T-helper 2 cell (primary cell): ENCODE data around the gene CDH23.

Experiments
- DNase-seq, 5 experiments: peaks; one replicate each; pipeline versions ENCODE4 v3.0.0 to v3.0.0-alpha.2; 2012 to 2022

The CDH23 gene

DNA sequence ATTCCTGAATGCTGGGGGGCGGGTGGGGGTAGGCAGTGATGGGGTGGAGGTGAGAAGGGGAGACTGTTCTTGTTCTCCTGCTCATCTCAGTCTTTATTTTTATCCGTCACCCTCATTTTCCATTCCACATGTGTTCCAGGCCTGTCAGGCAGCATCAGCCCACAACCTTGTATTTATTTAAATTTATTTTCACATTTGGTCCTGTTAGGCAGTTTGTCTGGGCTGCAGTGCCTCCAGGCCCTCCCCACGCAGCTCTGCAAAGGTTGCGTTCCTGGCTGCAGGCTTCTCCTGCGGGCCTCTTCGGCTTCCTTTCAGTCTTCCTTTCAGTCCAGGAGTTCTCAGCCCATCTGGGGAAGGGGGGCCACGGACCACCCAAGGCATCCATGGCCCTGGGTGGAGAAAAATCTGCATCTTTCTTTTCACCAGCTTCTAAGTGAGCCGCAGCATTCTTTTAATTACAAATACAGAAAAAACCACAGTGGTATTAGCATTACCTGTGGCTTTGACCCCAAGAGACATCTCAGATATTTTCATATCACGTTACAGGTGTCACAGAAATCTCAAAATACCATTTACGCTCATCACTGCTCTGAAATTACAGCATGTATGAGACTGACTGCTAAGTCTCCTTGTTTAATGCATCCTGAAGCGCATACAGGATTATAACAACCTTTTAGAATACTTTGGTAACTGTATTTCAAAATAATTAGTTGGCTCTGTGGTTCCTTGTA lies 228.9 kb downstream of the CDH23 start:
- no peak for DNase-seq

DNA sequence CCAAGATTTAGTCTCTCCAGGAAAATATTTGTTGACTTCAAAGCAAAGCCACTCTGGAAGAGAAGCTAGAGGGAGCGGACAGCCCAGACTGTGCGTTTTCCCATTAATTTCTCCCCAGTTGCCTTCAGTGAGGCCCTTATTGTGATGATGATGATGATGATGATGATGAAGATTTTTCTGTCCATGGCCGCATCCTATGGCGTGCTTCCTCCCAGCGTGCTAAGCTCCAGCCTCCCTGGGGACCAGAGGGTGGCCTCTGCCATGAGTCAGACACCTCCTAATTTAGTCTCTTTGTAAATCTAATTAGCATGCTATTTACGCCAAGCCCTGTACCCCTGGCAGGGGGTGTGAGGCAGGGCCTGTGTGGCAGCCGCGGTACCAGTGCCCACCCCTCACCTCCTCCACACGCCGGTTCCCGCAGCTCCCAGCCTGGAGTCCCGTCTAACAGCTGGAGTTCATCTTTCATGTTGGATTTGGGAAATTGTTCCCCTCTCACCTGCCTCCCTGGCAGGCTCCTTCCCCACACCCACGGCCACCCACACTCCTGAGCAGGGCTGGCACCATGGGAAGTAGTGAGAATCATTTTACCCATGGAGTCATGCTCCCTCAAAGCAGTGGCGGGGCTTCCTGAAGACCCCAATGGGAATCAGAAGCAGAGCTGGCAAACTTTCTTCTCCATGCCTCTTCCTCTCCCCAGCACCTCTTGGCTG lies 230.7 kb downstream of the CDH23 start:
- DNase-seq = no peak

DNA sequence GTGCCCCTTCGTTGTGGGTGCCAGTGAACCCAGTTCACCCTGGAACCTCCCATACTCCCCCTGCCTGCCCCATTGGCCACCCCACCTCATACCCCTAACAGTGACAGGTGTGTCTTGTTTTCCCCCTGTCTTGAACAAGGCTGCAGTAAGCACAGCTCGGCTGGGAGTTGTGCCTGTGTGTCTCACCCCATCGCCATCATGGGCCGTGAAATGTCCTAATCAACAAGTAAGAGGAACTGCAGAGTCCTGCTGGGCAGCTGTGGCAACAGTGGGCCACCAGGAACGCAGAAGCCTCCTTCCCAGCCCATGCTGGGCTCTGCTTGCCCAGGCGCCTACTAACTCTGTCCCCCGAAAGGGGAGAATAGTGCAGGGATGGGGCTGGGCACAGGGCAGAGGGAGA lies 231.2 kb downstream of the CDH23 start:
- no peak for DNase-seq

DNA sequence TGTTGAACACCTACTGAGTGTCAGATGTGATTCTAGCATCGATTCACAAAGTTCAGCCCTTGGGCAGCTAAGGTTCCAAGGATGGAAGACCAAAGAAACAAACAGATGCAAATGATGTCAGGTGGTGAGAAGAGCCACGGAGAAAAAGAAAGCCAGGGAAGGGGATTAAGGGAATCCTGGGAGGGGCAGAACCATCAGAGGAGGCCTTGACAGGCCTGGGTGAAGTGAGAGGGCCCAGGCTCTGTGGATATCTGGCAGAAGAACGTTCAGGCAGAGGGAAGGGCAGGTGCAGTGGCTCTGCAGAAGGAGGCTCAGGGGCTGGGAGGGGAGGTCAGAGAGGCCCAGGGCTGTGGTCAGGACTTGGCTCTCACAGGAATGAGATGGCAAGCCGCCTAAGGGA lies 232.4 kb downstream of the CDH23 start:
- DNase-seq = no peak

DNA sequence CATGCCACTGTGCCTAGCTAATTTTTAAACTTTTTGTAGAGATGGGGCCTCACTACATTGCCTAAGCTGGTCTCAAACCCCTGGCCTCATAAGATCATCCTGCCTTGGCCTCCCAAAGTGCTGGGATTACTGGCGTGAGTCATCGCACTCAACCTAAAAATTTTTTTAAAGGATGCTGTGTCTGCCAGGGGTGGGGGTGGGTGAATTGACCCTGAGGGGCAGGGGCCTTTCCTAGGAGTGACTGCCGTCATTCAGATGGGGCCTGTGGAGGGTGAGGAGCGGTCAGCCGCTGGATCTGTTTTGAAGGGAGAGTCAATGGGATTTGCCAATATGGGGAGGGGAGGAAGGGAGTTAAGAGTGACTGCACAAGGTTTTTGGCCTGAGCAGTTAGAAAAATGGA lies 233.4 kb downstream of the CDH23 start:
- no peak for DNase-seq

DNA sequence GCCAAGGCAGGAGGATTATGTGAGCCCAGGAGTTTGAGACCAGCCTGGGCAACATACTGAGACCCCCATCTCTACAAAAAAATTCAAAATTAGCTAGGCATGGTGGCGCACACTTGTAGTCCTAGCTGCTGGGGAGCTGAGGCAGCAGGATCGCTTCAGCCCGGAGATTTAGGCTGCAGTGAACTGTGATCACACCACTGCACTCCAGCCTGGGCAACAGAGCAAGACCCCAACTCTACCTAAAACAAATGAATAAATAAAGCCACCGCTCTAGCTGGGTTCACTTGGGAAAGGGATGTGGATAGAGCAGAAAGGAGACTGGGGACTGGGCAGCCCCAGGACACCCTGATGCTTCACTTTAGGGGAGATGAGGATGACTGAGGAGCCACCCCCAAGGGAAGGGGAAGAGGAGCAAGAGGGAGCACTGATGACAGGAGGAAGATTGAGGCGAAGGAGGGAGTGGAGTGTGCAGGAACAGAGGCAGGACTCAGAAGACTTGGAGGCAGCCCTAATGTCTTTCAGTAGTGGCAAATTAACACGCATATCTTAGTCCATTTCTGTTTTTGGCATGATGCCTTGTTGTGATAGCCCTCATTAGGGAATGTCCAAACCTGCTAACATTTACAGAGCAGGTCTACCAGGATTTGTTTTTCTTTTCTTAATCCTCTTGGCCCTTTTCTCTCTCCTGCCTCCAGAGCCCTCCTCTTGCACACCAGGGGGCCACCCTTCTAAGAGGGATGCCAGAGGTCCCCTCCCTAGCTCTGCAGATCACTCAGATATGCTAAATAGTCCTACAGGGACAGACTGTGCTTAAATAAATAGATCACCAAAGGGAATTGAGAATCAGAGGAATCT lies 234.5 kb downstream of the CDH23 start:
- DNase-seq = no peak

DNA sequence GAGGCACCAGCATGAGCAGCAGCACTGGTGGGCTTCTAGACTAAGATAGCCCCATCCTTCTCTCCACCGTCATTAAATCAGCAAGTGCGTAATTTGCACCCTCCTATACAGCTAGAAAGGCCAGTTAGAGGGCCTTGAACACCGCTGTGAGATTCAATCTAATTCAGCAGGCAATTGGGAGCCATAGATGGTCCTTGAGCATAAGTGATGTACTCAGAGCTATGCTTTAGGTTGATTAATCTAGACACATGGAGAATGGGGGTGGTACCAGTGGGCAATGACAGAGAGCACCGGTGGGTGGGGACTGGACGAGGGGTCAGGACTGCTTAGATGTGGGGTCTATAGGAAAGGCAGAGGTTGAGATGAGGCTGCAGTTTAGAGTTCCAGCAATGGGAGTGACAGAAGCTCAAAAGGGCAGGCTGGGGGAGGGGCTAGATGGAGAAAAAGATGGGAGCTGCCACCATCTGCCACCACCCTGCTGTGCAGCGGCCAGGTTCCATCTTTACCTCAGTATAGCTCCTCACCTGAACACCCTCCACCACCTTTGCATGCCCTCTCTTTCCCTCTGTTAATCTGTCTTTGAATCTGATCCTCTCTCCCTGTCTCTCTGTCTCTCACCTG lies 235.6 kb downstream of the CDH23 start:
- no peak for DNase-seq

DNA sequence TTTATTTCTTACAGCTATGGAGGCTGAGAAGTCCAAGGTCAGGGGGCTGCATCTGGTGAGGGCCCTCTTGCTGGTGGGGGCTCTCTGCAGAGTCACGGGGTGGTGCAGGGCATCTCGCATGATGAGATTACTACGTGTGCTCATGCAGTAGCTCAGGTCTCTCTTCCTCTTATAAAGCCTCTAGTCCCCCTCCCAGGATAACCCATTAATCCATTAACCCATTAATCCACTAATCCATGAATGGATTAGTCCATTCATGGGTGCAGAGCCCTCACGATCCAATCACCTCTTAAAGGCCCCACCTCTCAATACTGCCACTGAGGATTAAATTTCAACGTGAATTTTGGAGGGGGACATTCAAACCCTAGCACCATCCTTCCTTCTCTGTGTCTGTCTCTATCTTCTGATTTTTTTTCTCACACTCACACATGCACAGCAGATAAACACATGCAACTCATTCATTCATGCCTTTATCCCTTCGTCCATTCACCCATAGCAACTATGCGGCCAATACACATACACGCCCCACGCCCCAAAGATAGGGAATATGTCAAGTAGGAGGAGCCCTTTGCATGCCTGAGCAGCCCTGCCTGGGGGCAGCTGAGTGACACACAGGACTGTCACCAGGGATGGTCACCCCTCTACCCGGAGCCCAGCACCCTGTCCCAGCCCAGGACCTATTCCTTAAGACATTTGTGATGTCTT lies 236.3 kb downstream of the CDH23 start:
- no peak for DNase-seq

DNA sequence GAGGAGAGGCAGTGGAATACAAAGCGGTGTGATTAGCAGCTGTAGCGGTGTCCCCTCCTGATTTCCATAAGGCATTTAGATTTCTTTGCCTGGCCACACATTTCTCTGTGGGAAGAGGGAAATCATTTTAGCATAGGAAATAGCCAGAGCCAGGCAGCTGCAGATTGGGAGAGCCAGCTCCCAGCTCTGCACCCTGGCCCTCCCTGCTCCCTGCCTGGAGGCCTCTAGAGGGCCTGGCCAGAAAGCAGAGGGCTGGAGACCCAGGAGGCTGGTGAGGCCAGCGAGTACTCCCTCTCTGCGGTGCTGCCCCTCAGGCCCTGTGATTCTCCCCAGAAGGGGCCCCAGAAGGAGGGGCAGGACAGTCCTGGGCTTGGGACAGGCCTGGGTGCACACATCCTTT lies 237.2 kb downstream of the CDH23 start:
- DNase-seq = no peak

DNA sequence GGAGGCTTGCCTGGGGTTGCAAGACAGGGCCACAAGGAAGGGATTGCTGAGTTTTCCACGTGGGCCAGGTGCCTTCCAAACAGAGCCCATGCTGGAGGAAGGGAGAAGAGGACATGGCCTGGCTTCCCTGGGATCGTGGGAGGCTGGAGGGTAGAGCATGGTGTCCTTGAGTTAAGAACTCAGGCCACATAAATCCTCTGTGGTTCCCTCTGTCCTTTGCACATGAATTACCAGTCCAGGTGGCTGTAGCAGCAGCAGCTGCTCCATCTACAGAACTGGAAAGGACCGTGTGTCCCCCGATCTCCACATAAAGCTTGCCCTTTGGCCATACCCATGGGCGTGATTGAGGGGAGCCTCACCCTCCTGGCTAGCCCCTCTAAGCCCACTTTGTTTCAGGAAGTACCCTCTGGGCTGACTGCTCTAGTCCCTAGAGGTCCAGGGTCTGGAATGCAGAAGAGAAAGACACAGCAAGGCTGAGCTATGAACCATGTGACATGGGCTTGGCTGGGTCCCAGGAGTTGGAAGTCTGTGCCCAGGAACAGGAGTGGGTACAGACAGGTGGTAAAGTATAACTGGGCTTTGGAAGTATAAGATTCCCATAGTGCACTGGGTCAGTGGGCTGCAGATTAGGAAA lies 237.9 kb downstream of the CDH23 start:
- no peak for DNase-seq

DNA sequence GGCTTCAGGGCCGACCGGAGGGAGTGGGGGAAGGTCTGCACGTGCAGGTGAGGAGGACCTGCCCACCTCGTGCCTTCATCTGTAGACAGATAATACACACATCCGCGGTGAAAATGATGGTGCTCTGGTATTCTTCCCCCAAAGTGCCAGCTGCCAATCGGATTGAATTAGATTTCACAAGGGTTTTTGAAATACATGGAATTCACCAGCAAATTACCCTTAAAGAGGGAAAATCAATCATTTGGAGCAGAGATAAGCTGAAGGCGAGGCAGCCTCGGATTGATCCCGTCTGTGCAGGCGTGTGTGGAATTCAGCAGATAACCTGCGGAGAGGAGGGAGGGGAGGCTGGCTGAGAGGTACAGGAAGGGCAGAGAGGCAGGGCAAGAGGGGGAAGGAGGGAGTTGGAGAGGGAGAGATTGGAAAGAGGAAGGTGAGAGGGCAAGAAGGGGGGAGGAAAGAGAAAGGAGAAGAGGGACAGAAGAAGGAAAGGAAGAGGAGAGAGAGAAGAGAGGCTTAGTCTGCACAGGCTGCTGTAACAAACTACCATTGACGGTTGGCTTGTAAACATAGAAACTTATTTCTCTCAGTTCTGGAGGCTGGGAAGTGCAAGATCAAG lies 238.6 kb downstream of the CDH23 start:
- DNase-seq = no peak

DNA sequence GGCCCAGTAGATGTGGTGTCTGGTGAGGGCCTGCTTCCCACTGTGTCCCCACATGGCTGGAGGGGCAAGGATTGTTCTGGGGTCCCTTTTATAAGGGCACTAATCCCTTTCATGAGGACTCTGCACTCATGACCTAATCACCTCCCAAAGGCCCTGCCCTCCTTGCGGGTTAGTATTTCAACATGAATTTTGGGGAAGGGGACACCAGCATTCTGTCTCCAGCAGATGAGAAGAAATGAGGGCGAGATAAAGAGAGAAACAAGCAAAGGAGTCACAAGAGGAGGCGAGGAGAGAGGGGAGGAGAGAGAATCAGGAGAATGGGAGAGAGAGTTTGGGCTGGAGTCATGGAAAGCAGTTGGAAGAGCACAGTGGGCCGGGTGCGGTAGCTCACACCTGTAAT lies 239.1 kb downstream of the CDH23 start:
- no peak for DNase-seq

DNA sequence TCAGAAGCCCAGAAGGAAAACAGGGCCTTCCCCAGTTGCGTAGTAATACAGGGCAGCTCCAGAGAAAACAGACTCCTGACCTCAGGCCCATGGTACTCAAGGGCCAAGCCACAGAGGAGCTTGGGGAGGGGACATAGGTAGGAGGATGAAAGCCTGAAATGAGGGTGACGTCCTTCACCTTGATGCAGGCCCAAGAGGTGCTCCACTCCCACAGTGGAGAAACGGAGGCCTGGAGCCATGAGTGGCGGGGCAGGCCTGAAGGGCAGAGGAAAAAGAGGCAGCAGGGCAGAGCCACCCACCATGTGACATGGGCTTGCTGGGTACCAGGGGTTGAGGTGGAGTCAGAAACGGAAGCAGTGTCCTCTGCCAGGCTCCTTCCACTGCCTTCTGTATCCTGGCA lies 239.9 kb downstream of the CDH23 start:
- DNase-seq = no peak

DNA sequence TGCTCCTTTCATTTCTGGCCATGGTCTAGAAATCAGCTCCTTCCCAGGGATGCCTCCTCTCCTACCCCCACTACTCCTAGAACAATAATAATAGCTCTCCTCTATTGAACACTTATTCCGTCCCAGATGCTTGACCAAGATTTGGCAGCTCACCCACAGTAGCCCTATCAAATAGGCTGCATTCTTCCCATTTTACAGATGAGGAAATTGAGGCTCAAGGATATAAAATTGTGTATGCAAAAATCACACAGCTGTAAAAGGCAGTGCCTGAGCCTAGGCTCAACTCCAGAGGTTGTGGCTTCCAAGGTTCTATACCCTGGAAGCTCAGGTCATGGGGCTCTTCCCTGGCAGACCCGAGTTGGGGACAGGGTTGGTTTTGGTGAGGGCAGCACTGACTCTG lies 240.6 kb downstream of the CDH23 start:
- DNase-seq = no peak

DNA sequence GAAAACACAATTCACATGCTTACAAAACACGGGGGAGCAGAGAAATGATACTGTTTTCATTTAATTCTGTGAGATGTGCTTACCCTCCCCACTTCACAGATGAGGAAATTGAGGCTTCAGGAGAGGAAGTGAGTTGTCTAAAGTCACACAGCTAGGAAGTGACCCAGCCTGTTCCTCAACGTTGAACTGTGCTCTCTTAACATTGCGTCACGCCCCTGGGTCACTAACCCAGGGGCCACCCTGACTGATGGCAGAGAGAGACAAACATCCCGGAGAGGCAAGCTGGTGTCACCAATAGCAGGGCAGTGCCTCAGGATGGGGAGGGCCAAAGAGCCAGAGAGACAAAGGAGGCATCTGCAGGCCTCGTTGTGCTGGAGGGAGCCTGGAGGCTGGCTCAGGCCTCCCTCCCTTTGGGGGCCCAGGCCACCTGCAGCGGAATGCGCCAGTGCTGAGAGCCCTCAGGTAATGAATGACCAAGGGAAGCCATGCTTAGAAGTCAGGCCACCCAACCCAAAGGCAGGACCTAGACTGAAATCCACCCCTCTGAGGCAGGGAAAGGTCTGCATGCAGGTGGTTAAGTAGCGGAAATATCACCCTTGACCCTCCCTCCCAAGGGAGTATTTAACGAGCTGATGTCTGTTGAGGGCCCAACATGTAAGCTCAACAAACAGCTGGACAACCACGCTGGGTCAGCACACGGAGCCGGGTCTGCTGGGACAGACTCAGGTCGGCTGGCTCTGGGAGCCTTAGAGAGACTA lies 241.5 kb downstream of the CDH23 start:
- no peak for DNase-seq

DNA sequence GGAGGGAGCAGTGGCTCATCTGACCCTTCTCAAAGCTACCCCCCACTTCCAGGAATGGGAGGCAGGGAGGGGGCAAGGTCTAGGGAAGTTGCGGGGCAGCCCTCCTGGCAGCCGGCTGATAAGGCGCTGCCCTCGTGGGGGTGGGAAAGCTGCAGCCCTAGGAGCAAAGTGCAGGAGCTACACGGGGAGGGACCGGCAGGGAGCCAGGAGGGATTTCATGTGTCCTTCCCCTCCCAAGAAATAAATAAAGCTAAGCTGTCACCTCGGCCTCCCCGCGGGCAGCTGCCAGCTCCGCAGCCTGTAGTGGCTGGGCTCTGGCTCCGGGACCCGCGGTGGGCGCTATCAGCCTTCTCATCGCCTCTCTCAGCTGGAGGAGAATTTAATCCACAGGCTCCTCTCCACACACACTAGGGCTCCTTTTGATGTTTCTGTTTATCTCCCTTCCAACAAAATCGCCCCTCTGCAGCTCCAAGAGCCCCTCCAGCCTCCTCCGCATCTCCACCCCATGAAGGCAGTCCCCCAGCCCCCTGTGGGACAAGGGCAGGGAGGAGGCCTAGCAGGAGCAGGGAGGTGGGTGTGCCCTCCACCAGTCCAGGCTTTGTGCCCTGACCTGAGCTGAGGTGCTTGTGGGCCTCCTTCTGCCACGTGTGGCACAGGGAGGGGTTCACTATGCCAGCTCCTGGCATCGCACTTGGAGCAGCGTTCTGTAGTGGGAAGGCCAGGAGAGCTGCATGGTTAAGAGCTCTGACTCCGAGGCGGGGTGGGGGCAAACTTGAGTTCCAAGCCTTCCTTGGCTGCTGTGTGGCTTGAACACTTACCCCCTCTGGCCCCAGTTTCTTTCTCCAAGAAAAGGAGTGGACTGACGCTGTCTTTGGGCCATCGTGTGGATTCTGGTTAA lies 242.4 kb downstream of the CDH23 start:
- DNase-seq = no peak

DNA sequence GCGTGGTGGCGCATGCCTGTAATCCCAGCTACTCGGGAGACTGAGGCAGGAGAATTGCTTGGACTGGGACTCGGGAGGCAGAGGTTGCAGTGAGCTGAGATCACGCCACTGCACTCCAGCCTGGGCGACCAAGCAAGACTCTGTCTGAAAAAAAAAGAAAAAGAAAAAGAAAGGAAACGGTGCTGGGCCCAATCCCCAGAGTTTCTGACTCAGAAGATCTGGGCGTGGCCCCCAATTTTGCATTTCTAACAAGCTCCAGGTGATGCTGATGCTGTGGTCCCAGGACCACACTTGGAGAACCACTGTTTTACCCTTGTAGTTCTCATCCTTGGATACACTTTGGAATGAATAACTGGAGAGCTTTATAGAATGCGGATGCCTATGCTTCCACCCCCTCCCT lies 243.9 kb downstream of the CDH23 start:
- no peak for DNase-seq

DNA sequence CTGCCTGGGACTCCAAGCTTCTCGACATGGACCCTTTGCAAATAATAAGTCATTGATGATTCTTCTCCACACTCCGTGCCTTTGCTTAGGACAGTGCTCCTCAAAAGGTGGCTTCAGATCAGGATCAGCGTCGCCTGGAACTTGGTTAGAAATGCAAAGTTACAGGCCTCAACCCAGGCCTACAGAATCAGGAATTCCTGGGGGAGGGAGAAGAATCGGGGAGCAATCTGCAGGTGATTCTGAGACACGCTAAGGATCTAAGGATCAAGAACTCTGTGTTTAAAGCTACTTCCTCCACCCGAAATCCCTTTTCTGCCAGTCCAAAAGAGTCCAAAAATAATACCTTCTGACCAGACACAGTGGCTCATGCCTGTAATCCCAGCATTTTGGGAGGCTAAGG lies 244.7 kb downstream of the CDH23 start:
- no peak for DNase-seq

DNA sequence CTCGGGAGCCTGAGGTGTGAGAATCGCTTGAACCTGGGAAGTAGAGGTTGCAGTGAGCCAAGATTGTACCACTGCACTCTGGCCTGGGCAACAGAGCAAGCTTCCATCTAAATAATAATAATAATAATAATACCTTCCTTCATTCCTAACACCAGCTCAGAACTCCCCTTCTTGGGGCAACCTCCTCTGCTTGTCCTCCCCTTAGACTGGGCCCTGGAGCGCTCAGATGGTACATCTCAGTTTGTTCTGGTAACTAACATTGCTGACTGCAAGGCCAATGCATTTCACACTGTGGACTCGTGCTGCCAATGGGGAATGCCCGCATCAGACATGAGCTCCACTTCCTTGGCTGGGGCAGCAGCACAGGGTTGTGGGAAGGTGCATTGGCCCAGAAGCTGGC lies 245.3 kb downstream of the CDH23 start:
- DNase-seq = no peak

DNA sequence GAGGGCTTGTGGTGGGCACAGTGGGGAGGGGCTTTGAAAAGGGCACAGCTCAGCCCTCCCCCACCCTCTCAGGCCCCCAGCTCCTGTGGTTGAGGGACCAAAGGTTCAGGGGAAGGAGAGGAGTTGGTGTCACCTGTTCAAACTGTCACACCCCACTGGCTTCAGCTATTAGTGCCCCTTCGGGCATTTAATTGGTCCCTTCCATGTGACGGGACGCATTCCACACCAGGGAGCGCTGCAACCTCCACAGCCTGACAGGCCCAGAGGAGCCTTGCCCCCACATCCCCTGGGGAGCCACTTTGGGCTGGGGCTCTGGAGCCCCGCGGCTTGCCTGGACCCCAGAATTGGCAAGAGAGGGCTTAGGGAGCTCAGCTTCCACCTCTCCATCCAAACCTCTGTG lies 247.2 kb downstream of the CDH23 start:
- DNase-seq = no peak
